HepG2 (cell line): ENCODE measurements around the gene SERTAD1. TPM values are rescaled to one million over a fixed set of nuclear protein-coding genes. Genes with fewer than 3 reads are reported as not detected.

Experiments
- ATAC-seq: fragments of 200-7000 bp; cut with Tn5 transposase; 3 replicates; pipeline ENCODE4 v1.9.1; 2020; ENCODE audit warnings: mild to moderate bottlenecking, moderate library complexity
- BruUV-seq: library from RNA; stranded (reverse); fragments of 400-500 nt; replicated peaks from 2 replicates; lab custom pipeline; 2021; lab: Mats Ljungman, UMichigan
- CTCF ChIA-PET: fragments of 300-600 bp; formaldehyde crosslinking; extraction: SDS; loops from one replicate; lab custom pipeline; 2021; ENCODE audit warnings: low total read pairs, inconsistent platforms, low intra/inter-chr PET ratio; lab: Yijun Ruan, JAX
- POLR2A ChIA-PET: fragments of 350-600 bp; sonication (Branson Sonifier 250); formaldehyde crosslinking; loops from one replicate; lab custom pipeline; 2020; ENCODE audit warnings: antibody characterized with exemption, inconsistent platforms; lab: Yijun Ruan, JAX
- DNase-seq: peaks from one replicate; pipeline ENCODE4 v3.0.0-alpha.2; 2015; ENCODE audit warnings: low spot score
- FAIRE-seq: peaks from 3 replicates; lab custom pipeline; 2011; peaks lifted over from hg19 to GRCh38; lab: Jason Lieb, UNC
- H2AFZ ChIP-seq: one replicate; pipeline ENCODE4 v1.6.1; 2011; ENCODE audit warnings: low read length, inconsistent platforms
- H3K27ac ChIP-seq: fragments of 300-600 bp; 3 replicates; pipeline ENCODE4 v1.8.0; 2011; ENCODE audit warnings: mixed run types, mild to moderate bottlenecking, mixed read lengths, low read length, inconsistent platforms; ENCODE audit not compliant: insufficient read depth; ENCODE audit errors: extremely low read length
- H3K27me3 ChIP-seq, 2 experiments: fragments of 200-600 bp in 1 of 2; 2 replicates in 1 of 2; 3 replicates in 1 of 2; pipeline versions ENCODE4 v1.6.0 to v1.8.0; 2011; ENCODE audit warnings: low read length in 2 of 2, mild to moderate bottlenecking in 2 of 2, moderate library complexity in 2 of 2, inconsistent platforms in 1 of 2; ENCODE audit not compliant: insufficient read depth in 2 of 2, control insufficient read depth in 1 of 2
- H3K36me3 ChIP-seq, 2 experiments: fragments of 200-600 bp in 1 of 2; replicated peaks in 1 of 2; 2 replicates in 1 of 2; 3 replicates in 1 of 2; pipeline versions ENCODE4 v1.5.1 to v1.8.0; 2011; ENCODE audit warnings: low read length in 2 of 2, inconsistent platforms in 1 of 2; ENCODE audit not compliant: insufficient read depth in 2 of 2, control insufficient read depth in 1 of 2
- H3K4me1 ChIP-seq: 2 replicates; pipeline ENCODE4 v1.5.1; 2012; ENCODE audit warnings: low read length, inconsistent platforms; ENCODE audit not compliant: insufficient read depth
- H3K4me2 ChIP-seq: 2 replicates; pipeline ENCODE4 v1.6.0; 2011; ENCODE audit warnings: low read depth, low read length, inconsistent platforms
- H3K4me3 ChIP-seq, 3 experiments: fragments of 200-600 bp in 1 of 3; sonication (generic), shearing (Covaris generic) in 1 of 3; replicated peaks in 1 of 3; 2 replicates each; pipeline ENCODE4 v1.5.1; 2011 to 2016; ENCODE audit warnings: low read length in 3 of 3, inconsistent platforms in 2 of 3, low read depth in 2 of 3, mild to moderate bottlenecking in 2 of 3, control low read depth in 1 of 3, mixed read lengths in 1 of 3; ENCODE audit not compliant: insufficient read depth in 1 of 3
- H3K79me2 ChIP-seq: one replicate; pipeline ENCODE4 v1.6.1; 2011; ENCODE audit warnings: low read length, inconsistent platforms; ENCODE audit not compliant: insufficient read depth
- H3K9ac ChIP-seq: 2 replicates; pipeline ENCODE4 v1.6.0; 2011; ENCODE audit warnings: mild to moderate bottlenecking, low read depth, low read length, inconsistent platforms; ENCODE audit not compliant: insufficient read depth
- H3K9me3 ChIP-seq: 2 replicates; pipeline ENCODE4 v1.5.1; 2012; ENCODE audit warnings: mild to moderate bottlenecking, low read length
- H4K20me1 ChIP-seq: 2 replicates; pipeline ENCODE4 v1.6.0; 2011; ENCODE audit warnings: inconsistent platforms, mild to moderate bottlenecking, low read length, moderate library complexity; ENCODE audit not compliant: insufficient read depth
- ASH2L ChIP-seq: fragments of 300-600, 200-600 bp; sonication (generic); IDR thresholded peaks from 2 replicates; pipeline ENCODE4 v1.7.0; 2017; ENCODE audit warnings: low read depth, mild to moderate bottlenecking, moderate library complexity, mixed read lengths, low read length; ENCODE audit not compliant: insufficient read length
- ATF7 ChIP-seq, 2 experiments: fragments of 450-650 bp in 1 of 2; sonication (generic) in 1 of 2; formaldehyde crosslinking in 1 of 2; IDR thresholded peaks; 2 replicates each; pipeline versions ENCODE4 v1.4.0 to v1.6.1; 2016 to 2020; ENCODE audit warnings: antibody characterized with exemption in 1 of 2, mild to moderate bottlenecking in 1 of 2, missing genetic modification reagents in 1 of 2
- EED ChIP-seq: sonication (generic); formaldehyde crosslinking; IDR thresholded peaks from 2 replicates; pipeline ENCODE4 v1.5.0; 2020; ENCODE audit warnings: mild to moderate bottlenecking, missing genetic modification reagents
- JUNB ChIP-seq: sonication (generic); formaldehyde crosslinking; IDR thresholded peaks from 2 replicates; pipeline ENCODE4 v1.8.0; 2022; ENCODE audit warnings: missing genetic modification reagents, mild to moderate bottlenecking, borderline replicate concordance
- KLF6 ChIP-seq: IDR thresholded peaks from 2 replicates; pipeline ENCODE4 v1.8.0; 2016; ENCODE audit warnings: missing biosample characterization, missing genetic modification reagents
- REPIN1 ChIP-seq: sonication (generic); formaldehyde crosslinking; IDR thresholded peaks from 2 replicates; pipeline ENCODE4 v1.8.0; 2022; ENCODE audit warnings: missing genetic modification reagents, low read depth, mild to moderate bottlenecking, borderline replicate concordance
- TEF ChIP-seq: sonication (generic); formaldehyde crosslinking; IDR thresholded peaks from 2 replicates; pipeline ENCODE4 v1.5.0; 2020; ENCODE audit warnings: missing genetic modification reagents
- TRAFD1 ChIP-seq: sonication (generic); formaldehyde crosslinking; IDR thresholded peaks from 2 replicates; pipeline ENCODE4 v1.5.1; 2020; ENCODE audit warnings: missing genetic modification reagents, mild to moderate bottlenecking, borderline replicate concordance
- ZBTB44 ChIP-seq: sonication (generic); formaldehyde crosslinking; IDR thresholded peaks from 2 replicates; pipeline ENCODE4 v1.4.0; 2020; ENCODE audit warnings: missing genetic modification reagents
- ZIK1 ChIP-seq: sonication (generic); formaldehyde crosslinking; IDR thresholded peaks from 2 replicates; pipeline ENCODE4 v1.5.0; 2020; ENCODE audit warnings: mild to moderate bottlenecking, low read depth, missing genetic modification reagents, borderline replicate concordance
- ZKSCAN8 ChIP-seq: IDR thresholded peaks from 2 replicates; pipeline ENCODE4 v1.6.1; 2016; ENCODE audit warnings: borderline replicate concordance, missing genetic modification reagents, missing compliant biosample characterization
- ZMAT3 ChIP-seq: sonication (generic); formaldehyde crosslinking; conservative IDR thresholded peaks from 2 replicates; pipeline ENCODE4 v1.7.0; 2021; ENCODE audit warnings: missing genetic modification reagents
- ZMYM3 ChIP-seq: sonication (generic); formaldehyde crosslinking; IDR thresholded peaks from 2 replicates; pipeline ENCODE4 v1.5.1; 2020; ENCODE audit warnings: mild to moderate bottlenecking, missing genetic modification reagents
- ZNF230 ChIP-seq: sonication (generic); formaldehyde crosslinking; IDR thresholded peaks from 2 replicates; pipeline ENCODE4 v1.4.0; 2020; ENCODE audit warnings: mild to moderate bottlenecking, missing genetic modification reagents
- ZNF331 ChIP-seq: sonication (generic); formaldehyde crosslinking; IDR thresholded peaks from 2 replicates; pipeline ENCODE4 v1.4.0; 2020; ENCODE audit warnings: missing genetic modification reagents
- ZNF513 ChIP-seq: sonication (generic); formaldehyde crosslinking; conservative IDR thresholded peaks from 2 replicates; pipeline ENCODE4 v1.5.0; 2020; ENCODE audit warnings: missing genetic modification reagents
- ZNF580 ChIP-seq: IDR thresholded peaks from 2 replicates; pipeline ENCODE4 v1.6.1; 2016; ENCODE audit warnings: low read depth, borderline replicate concordance
- WGBS: methylation state at CpG from one replicate; pipeline ENCODE4 v1.1.6; 2017; ENCODE audit warnings: low lambda C conversion rate; 5-methylcytosine and 5-hydroxymethylcytosine counted together
- in situ Hi-C: cut with HindIII; loops from 2 replicates; pipeline ENCODE4 v1.10.0; 2017; ENCODE audit warnings: low pct_unique_long_range_greater_than_20kb; ENCODE audit not compliant: extremely low pct_ligation_motif_present
- intact Hi-C: fragments of 100-400 bp; cut with micrococcal nuclease; formaldehyde crosslinking; loops from one replicate; pipeline ENCODE4 v1.10.0; 2022; ENCODE audit not compliant: unreplicated experiment
- polyA plus RNA-seq, 8 experiments: library from polyadenylated mRNA; depleted of rRNA in 3 of 8; stranded (reverse) in 7 of 8; unstranded in 1 of 8; fragments of >200 nt; fragmentation: Illumina TruSeq in 4 of 8; extraction: Trizol in 4 of 8; gene quantifications; 2 replicates each; pipeline versions ENCODE4 v1.2.1 to v1.2.3, GENCODE V29; 2011 to 2016; ENCODE audit warnings: low read depth in 4 of 8, missing spikeins in 1 of 8, mixed read lengths in 1 of 8; ENCODE audit not compliant: insufficient read depth in 1 of 8
- total RNA-seq, 5 experiments: library from RNA; depleted of rRNA; stranded (reverse); fragments of >200 nt; fragmentation: Illumina TruSeq; extraction: Trizol; gene quantifications; 2 replicates each; pipeline ENCODE4 v1.2.3, GENCODE V29; 2016; ENCODE audit warnings: low read depth in 1 of 5

SERTAD1 gene
- total and polyA plus RNA-seq, 2 of the 13 experiments (the other 11 are each of a cell fraction or from before 2014, with no cell fraction given): 4.3 to 4.5 TPM

- TF ChIP-seq ATF7 (IDR thresholded peaks at IDR 0.05) (peak; percentile 85), ATF7 (CRISPR knock-in tag; IDR thresholded peaks at IDR 0.05) (no peak), ZMAT3 (CRISPR knock-in tag) (no peak), ASH2L (no peak), ZNF331 (no peak), KLF6 (CRISPR knock-in tag) (no peak), ZIK1 (CRISPR knock-in tag) (no peak)
- TF ChIP-seq, all 625 proteins: peak for 3
Measured at GRCh38 chr19:40413291-40413845, 12.4 kb downstream of the SERTAD1 start, which contains the start of gene PRX (continued).

GRCh38 chr19:40412866-40413265, 12.9 kb downstream of the SERTAD1 start:
- H4K20me1 ChIP-seq: no peaks in the 10 kb centered on the region
- DNase-seq: no peak
- no peak overlapping the region for H2AFZ ChIP-seq
- no peaks in the 10 kb centered on the region for H3K36me3 ChIP-seq
- H3K27me3 ChIP-seq: peaks cover 2 to 27% of the 10 kb centered on the region in 2 experiments; a peak in 3 of 5 replicates
- 52% methylated on average over 3 of the region's 4 CpGs for WGBS
- H3K4me2 ChIP-seq: no peak overlapping the region
- ChIA-PET POLR2A (interaction anchor here (1.2 to 3.6 kb wide), 3 partner anchors 8 to 30 kb away, joined by 3 to 14 read pairs (median 4); no protein-coding TSS in a partner anchor), CTCF (no interaction called here)
- no peak overlapping the region for H3K9ac ChIP-seq
- no TSS peak for BruUV-seq
- peaks cover 59% of the 10 kb centered on the region for H3K4me1 ChIP-seq
- no peak overlapping the region for H3K27ac ChIP-seq
- H3K4me3 ChIP-seq: no peak overlapping the region
- H3K9me3 ChIP-seq: no peaks in the 10 kb centered on the region
- intact Hi-C loops (no loop called here), in situ Hi-C loops (no loop called here)
- FAIRE-seq: no peak
- no peak for ATAC-seq
- H3K79me2 ChIP-seq: no peaks in the 10 kb centered on the region
- TF ChIP-seq EED (no peak), ZMYM3 (peak; percentile 17; the same call in 1 of the 2 replicates), ZKSCAN8 (no peak), REPIN1 (no peak), ZBTB44 (CRISPR knock-in tag) (no peak), ZNF580 (CRISPR knock-in tag) (no peak), TEF (CRISPR knock-in tag) (no peak), ZNF230 (CRISPR knock-in tag) (no peak), ZNF513 (CRISPR knock-in tag) (no peak), TRAFD1 (no peak), JUNB (no peak)
